SK-N-SH (cell line): Measurements from ENCODE around the gene PCGF1. TPM values are rescaled to one million over a fixed set of nuclear protein-coding genes. Genes with fewer than 3 reads are reported as not detected.

Experiments used
- CTCF ChIA-PET: fragments of 300-600, 350-600 bp; formaldehyde crosslinking; extraction: SDS; loops from one replicate; lab custom pipeline; 2021; lab: Yijun Ruan, JAX
- POLR2A ChIA-PET: fragments of 350-600 bp; sonication (Branson Sonifier 250); formaldehyde crosslinking; extraction: SDS; loops from one replicate; lab custom pipeline; 2020; ENCODE audit warnings: antibody characterized with exemption, inconsistent platforms; lab: Yijun Ruan, JAX
- DNase-seq: peaks from one replicate; pipeline ENCODE4 v3.0.0; 2012
- H2AFZ ChIP-seq: fragments of 200-600 bp; sonication (generic); 2 replicates; pipeline ENCODE4 v1.8.1; 2016; ENCODE audit warnings: antibody characterized with exemption, mild to moderate bottlenecking, low read depth
- H3F3A ChIP-seq: fragments of 200-600 bp; sonication (generic); replicated peaks from 2 replicates; pipeline ENCODE3; 2016; ENCODE audit warnings: antibody characterized with exemption, mild to moderate bottlenecking; ENCODE audit not compliant: insufficient read depth
- H3K27ac ChIP-seq, 2 experiments: fragments of 200-500 bp in 1 of 2; fragments of 200-600 bp in 1 of 2; sonication (Bioruptor generic) in 1 of 2; sonication (generic), shearing (Covaris generic) in 1 of 2; 2 replicates each; pipeline versions ENCODE4 v1.5.1 to v1.6.1; 2014 to 2016; ENCODE audit warnings: low read depth in 2 of 2, inconsistent platforms in 1 of 2, low read length in 1 of 2, mild to moderate bottlenecking in 1 of 2, mixed read lengths in 1 of 2
- H3K27me3 ChIP-seq: fragments of 200-600 bp; sonication (generic), shearing (Covaris generic); 2 replicates; pipeline ENCODE4 v1.6.1; 2016; ENCODE audit warnings: mixed run types; ENCODE audit not compliant: insufficient read depth
- H3K36me3 ChIP-seq, 2 experiments: fragments of 200-500 bp in 1 of 2; fragments of 200-600 bp in 1 of 2; sonication (Bioruptor generic) in 1 of 2; sonication (generic) in 1 of 2; replicated peaks in 1 of 2; 2 replicates each; pipeline versions ENCODE3 to v1.5.1; 2014 to 2016; ENCODE audit warnings: low read length in 1 of 2, mild to moderate bottlenecking in 1 of 2; ENCODE audit not compliant: insufficient read depth in 2 of 2, control insufficient read depth in 1 of 2
- H3K4me1 ChIP-seq, 2 experiments: fragments of 200-500 bp in 1 of 2; fragments of 200-600 bp in 1 of 2; sonication (Bioruptor generic) in 1 of 2; sonication (generic), shearing (Covaris generic) in 1 of 2; 2 replicates each; pipeline versions ENCODE4 v1.5.1 to v1.6.1; 2014 to 2016; ENCODE audit warnings: low read depth in 1 of 2, low read length in 1 of 2, mixed run types in 1 of 2; ENCODE audit not compliant: insufficient read depth in 2 of 2, control insufficient read depth in 1 of 2
- H3K4me2 ChIP-seq: fragments of 200-600 bp; sonication (generic), shearing (Covaris generic); 2 replicates; pipeline ENCODE4 v1.6.1; 2017; ENCODE audit warnings: mixed run types
- H3K4me3 ChIP-seq, 2 experiments: fragments of 200-500 bp in 1 of 2; fragments of 200-600 bp in 1 of 2; sonication (Bioruptor generic) in 1 of 2; sonication (generic), shearing (Covaris generic) in 1 of 2; 2 replicates each; pipeline versions ENCODE4 v1.5.1 to v1.8.1; 2014 to 2016; ENCODE audit warnings: low read depth in 2 of 2, inconsistent platforms in 1 of 2, low read length in 1 of 2, mild to moderate bottlenecking in 1 of 2, mixed read lengths in 1 of 2, moderate library complexity in 1 of 2
- H3K79me2 ChIP-seq: fragments of 200-600 bp; sonication (generic); 2 replicates; pipeline ENCODE4 v1.8.1; 2017; ENCODE audit warnings: mild to moderate bottlenecking; ENCODE audit not compliant: insufficient read depth
- H3K9ac ChIP-seq: fragments of 200-600 bp; sonication (generic); 2 replicates; pipeline ENCODE4 v1.6.1; 2017; ENCODE audit warnings: mixed run types
- H3K9me2 ChIP-seq: fragments of 200-600 bp; sonication (generic); 2 replicates; pipeline ENCODE4 v1.6.1; 2017; ENCODE audit warnings: mixed run types
- H3K9me3 ChIP-seq: fragments of 200-600 bp; sonication (generic); 2 replicates; pipeline ENCODE4 v1.6.1; 2017; ENCODE audit warnings: mixed run types, mild to moderate bottlenecking, moderate library complexity
- H4K20me1 ChIP-seq: fragments of 200-600 bp; sonication (generic); 2 replicates; pipeline ENCODE4 v1.6.1; 2017; ENCODE audit warnings: mild to moderate bottlenecking, mixed run types; ENCODE audit not compliant: insufficient read depth
- CHD2 ChIP-seq: fragments of 150-350 bp; IDR thresholded peaks from 2 replicates; pipeline ENCODE4 v1.6.1; 2018; ENCODE audit warnings: low read length; ENCODE audit not compliant: partially characterized antibody
- FOXJ3 ChIP-seq: sonication (generic); formaldehyde crosslinking; IDR thresholded peaks from 2 replicates; pipeline ENCODE4 v1.5.1; 2020; ENCODE audit warnings: mild to moderate bottlenecking, missing genetic modification reagents
- GATA2 ChIP-seq: sonication (generic); formaldehyde crosslinking; IDR thresholded peaks from 2 replicates; pipeline ENCODE4 v1.5.0; 2020; ENCODE audit warnings: mild to moderate bottlenecking, missing genetic modification reagents
- JUND ChIP-seq: IDR thresholded peaks from 2 replicates; pipeline ENCODE4 v1.4.0; 2012
- MEF2A ChIP-seq: IDR thresholded peaks from 2 replicates; pipeline ENCODE4 v1.4.0; 2012; ENCODE audit warnings: low read depth, borderline replicate concordance
- MXI1 ChIP-seq: IDR thresholded peaks from 2 replicates; pipeline ENCODE4 v1.6.1; 2012; ENCODE audit warnings: mild to moderate bottlenecking, low read depth, low read length, improper control_type of control experiment
- NRF1 ChIP-seq: IDR thresholded peaks from 2 replicates; pipeline ENCODE4 v1.6.1; 2012; ENCODE audit warnings: low read depth, mild to moderate bottlenecking, low read length
- POLR2AphosphoS5 ChIP-seq: IDR thresholded peaks from 2 replicates; pipeline ENCODE4 v1.6.1; 2012; ENCODE audit warnings: low read depth, low read length
- REST ChIP-seq: IDR thresholded peaks from 2 replicates; pipeline ENCODE4 v1.6.1; 2012; ENCODE audit warnings: mild to moderate bottlenecking, low read depth, low read length, moderate library complexity
- TAF1 ChIP-seq: IDR thresholded peaks from 2 replicates; pipeline ENCODE4 v1.6.1; 2012; ENCODE audit warnings: low read depth, mild to moderate bottlenecking, low read length, moderate library complexity, borderline replicate concordance
- TEAD4 ChIP-seq: IDR thresholded peaks from 2 replicates; pipeline ENCODE4 v1.4.0; 2012; ENCODE audit warnings: mild to moderate bottlenecking, borderline replicate concordance; ENCODE audit not compliant: insufficient read depth
- YY1 ChIP-seq: IDR thresholded peaks from 2 replicates; pipeline ENCODE4 v1.4.0; 2012; ENCODE audit warnings: low read depth, mild to moderate bottlenecking
- WGBS: methylation state at CpG from one replicate; pipeline ENCODE4 v1.1.6; 2017; ENCODE audit warnings: low lambda C conversion rate; 5-methylcytosine and 5-hydroxymethylcytosine counted together
- polyA plus RNA-seq, 3 experiments: library from polyadenylated mRNA; depleted of rRNA; stranded (reverse); fragments of >200 nt; gene quantifications; 2 replicates each; pipeline ENCODE4 v1.2.3, GENCODE V29; 2012
- TF ChIP-seq, protein P1 (sequence below): fragments of 150-350 bp; IDR thresholded peaks from 2 replicates; pipeline ENCODE4 v1.6.1; 2017; ENCODE audit warnings: antibody characterized with exemption, low read length, low read depth, borderline replicate concordance
- TF ChIP-seq, protein P2 (sequence below): IDR thresholded peaks from 2 replicates; pipeline ENCODE4 v1.4.0; 2012; ENCODE audit warnings: low read depth
- TF ChIP-seq, protein P3 (sequence below): fragments of 150-350 bp; IDR thresholded peaks from 2 replicates; pipeline ENCODE4 v1.6.1; 2016; ENCODE audit warnings: mild to moderate bottlenecking, low read depth, low read length

PCGF1 gene
- polyA plus RNA-seq, 1 of the 3 experiments (the other 2 are of a cell fraction), result 44.9 TPM

DNA sequence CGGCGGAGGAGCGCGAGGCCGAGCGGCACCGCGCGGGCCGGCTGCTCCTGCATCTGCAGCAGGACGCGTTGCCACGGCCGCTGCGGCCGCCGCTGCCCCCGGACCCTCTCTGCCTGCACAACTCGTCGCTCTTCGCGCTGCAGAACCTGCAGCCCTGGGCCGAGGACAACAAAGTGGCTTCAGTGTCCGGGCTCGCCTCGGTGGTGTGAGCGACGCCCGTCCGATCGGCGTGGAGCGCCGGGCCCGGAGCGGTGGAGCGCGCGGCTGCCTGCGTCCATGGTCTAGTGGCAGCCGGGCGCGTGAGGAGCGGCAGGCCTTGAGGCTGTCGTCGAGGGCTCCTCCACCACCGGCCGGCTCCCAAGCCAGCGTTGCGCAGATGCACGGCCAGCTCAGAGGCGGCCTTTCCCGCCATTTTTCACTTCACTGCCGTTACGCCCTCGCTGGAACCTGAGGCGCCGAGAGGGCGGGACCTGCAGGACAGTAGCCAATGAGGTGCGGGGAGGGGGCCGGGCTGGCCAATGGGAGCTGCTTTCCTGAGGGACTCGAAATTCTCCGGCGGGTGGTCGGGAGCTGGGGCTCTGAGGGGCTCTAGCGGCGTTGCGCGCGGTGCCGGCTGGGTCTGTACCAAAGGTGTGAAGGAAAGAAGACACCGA is 8.6 kb upstream of the PCGF1 start:
- WGBS, result 93% methylated on average over 64 of the region's 72 CpGs
- ChIA-PET CTCF (interaction anchor here (2.4 to 2.5 kb wide), 2 partner anchors 8 to 33 kb away, joined by 7 to 10 read pairs; partner anchors contain the start of genes CCDC142 and TTC31), POLR2A (no interaction called here)
- H3K4me1 ChIP-seq, result peaks cover 9 to 18% of the 10 kb centered on the region in 2 experiments; a peak in 1 of 4 replicates
- H3K27ac ChIP-seq, result no peak overlapping the region
- H3K9me3 ChIP-seq, result no peaks in the 10 kb centered on the region
- no peaks in the 10 kb centered on the region for H3K27me3 ChIP-seq
- DNase-seq, result peak; percentile 72
- no peaks in the 10 kb centered on the region for H4K20me1 ChIP-seq
- TF ChIP-seq REST, result no peak
- no peak for TF ChIP-seq MEF2A
- no peak for TF ChIP-seq POLR2AphosphoS5
- TF ChIP-seq, protein P1, sequence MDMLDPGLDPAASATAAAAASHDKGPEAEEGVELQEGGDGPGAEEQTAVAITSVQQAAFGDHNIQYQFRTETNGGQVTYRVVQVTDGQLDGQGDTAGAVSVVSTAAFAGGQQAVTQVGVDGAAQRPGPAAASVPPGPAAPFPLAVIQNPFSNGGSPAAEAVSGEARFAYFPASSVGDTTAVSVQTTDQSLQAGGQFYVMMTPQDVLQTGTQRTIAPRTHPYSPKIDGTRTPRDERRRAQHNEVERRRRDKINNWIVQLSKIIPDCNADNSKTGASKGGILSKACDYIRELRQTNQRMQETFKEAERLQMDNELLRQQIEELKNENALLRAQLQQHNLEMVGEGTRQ, result no peak
- no peak for TF ChIP-seq GATA2
- no peak for TF ChIP-seq TAF1
- no peak for TF ChIP-seq MXI1
- no peak for TF ChIP-seq FOXJ3
- TF ChIP-seq, protein P2, sequence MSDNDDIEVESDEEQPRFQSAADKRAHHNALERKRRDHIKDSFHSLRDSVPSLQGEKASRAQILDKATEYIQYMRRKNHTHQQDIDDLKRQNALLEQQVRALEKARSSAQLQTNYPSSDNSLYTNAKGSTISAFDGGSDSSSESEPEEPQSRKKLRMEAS, result no peak
- TF ChIP-seq TEAD4, result no peak
- TF ChIP-seq NRF1, result no peak
- TF ChIP-seq, protein P3, sequence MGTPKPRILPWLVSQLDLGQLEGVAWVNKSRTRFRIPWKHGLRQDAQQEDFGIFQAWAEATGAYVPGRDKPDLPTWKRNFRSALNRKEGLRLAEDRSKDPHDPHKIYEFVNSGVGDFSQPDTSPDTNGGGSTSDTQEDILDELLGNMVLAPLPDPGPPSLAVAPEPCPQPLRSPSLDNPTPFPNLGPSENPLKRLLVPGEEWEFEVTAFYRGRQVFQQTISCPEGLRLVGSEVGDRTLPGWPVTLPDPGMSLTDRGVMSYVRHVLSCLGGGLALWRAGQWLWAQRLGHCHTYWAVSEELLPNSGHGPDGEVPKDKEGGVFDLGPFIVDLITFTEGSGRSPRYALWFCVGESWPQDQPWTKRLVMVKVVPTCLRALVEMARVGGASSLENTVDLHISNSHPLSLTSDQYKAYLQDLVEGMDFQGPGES, result no peak
- no peak for TF ChIP-seq JUND
- TF ChIP-seq CHD2, result no peak
- no peak for TF ChIP-seq YY1
- H3K4me3 ChIP-seq, result no peak overlapping the region; a peak in 1 of 4 replicates
- no peak overlapping the region for H3K4me2 ChIP-seq
- H3F3A ChIP-seq, result peaks cover 12% of the 10 kb centered on the region
- no peak overlapping the region for H2AFZ ChIP-seq
- no peak overlapping the region for H3K9ac ChIP-seq
- H3K79me2 ChIP-seq, result peaks cover 23% of the 10 kb centered on the region; the same call in 1 of the 2 replicates
- peaks cover 4% of the 10 kb centered on the region in 2 experiments for H3K36me3 ChIP-seq
- H3K9me2 ChIP-seq, result no peaks in the 10 kb centered on the region
